ENCODE data around the gene SETD4.

GRCh38 chr21:36096398-36097290 lies 36.3 kb upstream of the SETD4 start:
- TF ChIP-seq CTCF (IDR thresholded peaks at IDR 0.05) (no peak), EZH2 (IDR thresholded peaks at IDR 0.05; ENCODE audit: borderline replicate concordance, insufficient read depth, low read depth, low read length, poor library complexity, severe bottlenecking) (no peak)
